GM12878 (cell line): ENCODE measurements around the gene AGRN. TPM values are rescaled to one million over a fixed set of nuclear protein-coding genes. Genes with fewer than 3 reads are reported as not detected.

ENCODE experiments used
- BCL3 ChIP-seq: IDR thresholded peaks from 2 replicates; pipeline ENCODE4 v1.6.1; 2011; ENCODE audit warnings: borderline replicate concordance, low read depth, mild to moderate bottlenecking, moderate library complexity, low read length; ENCODE audit not compliant: insufficient read depth, poor library complexity, severe bottlenecking
- EED ChIP-seq: sonication (generic); IDR thresholded peaks from 2 replicates; pipeline ENCODE4 v1.6.1; 2016; ENCODE audit warnings: antibody characterized with exemption, low read depth
- GABPA ChIP-seq: IDR thresholded peaks from 2 replicates; pipeline ENCODE4 v1.6.1; 2014; ENCODE audit warnings: antibody characterized with exemption, low read depth, mild to moderate bottlenecking, inconsistent platforms
- RAD21 ChIP-seq: IDR thresholded peaks from 2 replicates; pipeline ENCODE4 v1.6.1; 2011; ENCODE audit warnings: mild to moderate bottlenecking, low read depth, low read length, moderate library complexity; ENCODE audit not compliant: insufficient read depth
- RB1 ChIP-seq: fragments of 450-650 bp; formaldehyde crosslinking; IDR thresholded peaks from 2 replicates; pipeline ENCODE4 v1.6.1; 2017; ENCODE audit warnings: mild to moderate bottlenecking, borderline replicate concordance
- TCF12 ChIP-seq: IDR thresholded peaks from 2 replicates; pipeline ENCODE4 v1.6.1; 2011; ENCODE audit warnings: low read depth, mild to moderate bottlenecking, low read length
- ZBTB33 ChIP-seq: fragments of 450-650 bp; IDR thresholded peaks from 2 replicates; pipeline ENCODE4 v1.6.1; 2017; ENCODE audit warnings: mild to moderate bottlenecking
- polyA plus RNA-seq, 11 experiments: library from polyadenylated mRNA; depleted of rRNA in 4 of 11; unstranded in 6 of 11; stranded (reverse) in 5 of 11; fragments of >200 nt; fragmentation: Nextera tagmentation in 4 of 11; fragmentation: Illumina TruSeq in 1 of 11; extraction: Ambion mirVana in 4 of 11; extraction: Trizol in 1 of 11; gene quantifications; 1 replicate in 1 of 11; 2 replicates in 10 of 11; pipeline versions ENCODE4 v1.2.1 to v1.2.3, GENCODE V29; 2011 to 2016; ENCODE audit warnings: inconsistent platforms in 2 of 11, missing spikeins in 2 of 11, low read depth in 1 of 11
- total RNA-seq, 4 experiments: library from RNA; depleted of rRNA in 3 of 4; stranded (reverse); fragments of >200 nt in 3 of 4; fragmentation: Illumina TruSeq in 1 of 4; extraction: Trizol in 1 of 4; gene quantifications; 2 replicates each; pipeline versions ENCODE4 v1.2.1 to v1.2.3, GENCODE V29; 2013 to 2021
- TF ChIP-seq, protein P1 (sequence below): IDR thresholded peaks from 2 replicates; pipeline ENCODE4 v1.6.1; 2011; ENCODE audit warnings: mild to moderate bottlenecking, low read depth, low read length, moderate library complexity; ENCODE audit not compliant: insufficient replicate concordance

Gene AGRN
- total and polyA plus RNA-seq, 10 of the 15 experiments (the other 5 are each of a cell fraction or from before 2014, with no cell fraction given): 0.02 to 41.8 (median 4.1) TPM

DNA sequence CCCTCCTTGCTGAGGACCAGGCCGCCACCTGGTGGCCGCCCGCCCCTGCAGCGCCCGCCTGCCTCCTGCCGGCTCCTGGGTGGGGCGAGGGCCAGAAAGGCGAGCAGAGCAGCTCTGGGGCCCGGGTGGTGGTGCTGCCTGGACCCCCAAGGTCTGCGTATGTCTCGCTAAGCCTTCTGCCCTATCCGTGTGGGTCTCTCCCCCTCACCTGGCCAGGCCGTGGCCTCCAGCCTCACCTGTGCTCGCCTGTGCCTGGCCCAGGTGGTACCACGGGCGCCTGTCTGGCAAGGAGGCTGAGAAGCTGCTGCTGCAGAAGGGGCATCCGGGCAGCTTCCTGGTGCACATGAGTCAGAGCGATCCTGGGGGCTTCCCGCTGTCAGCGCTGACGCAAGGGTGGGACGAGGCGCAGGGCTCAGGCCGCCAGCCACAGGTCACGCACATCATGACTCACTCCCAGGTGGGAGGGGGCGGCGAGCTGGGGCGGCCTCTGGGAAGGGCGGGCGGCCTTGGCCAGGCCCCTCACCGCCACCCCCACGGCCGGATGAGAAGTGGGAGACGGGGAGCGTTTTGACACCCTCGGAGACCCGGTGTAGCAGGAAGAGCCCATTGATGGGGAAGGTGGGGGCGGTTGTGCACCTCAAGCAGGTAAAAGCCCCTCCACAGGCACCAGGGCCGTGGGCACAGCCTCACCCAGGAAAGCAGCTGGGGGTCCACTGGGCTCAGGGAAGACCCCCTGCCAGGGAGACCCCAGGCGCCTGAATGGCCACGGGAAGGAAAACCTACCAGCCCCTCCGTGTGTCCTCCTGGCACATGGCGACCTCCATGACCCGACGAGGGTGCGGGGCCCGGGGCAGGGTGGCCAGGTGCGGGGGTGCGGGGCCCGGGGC is 44.3 kb downstream of the AGRN start (continued):
- TF ChIP-seq, protein P1, sequence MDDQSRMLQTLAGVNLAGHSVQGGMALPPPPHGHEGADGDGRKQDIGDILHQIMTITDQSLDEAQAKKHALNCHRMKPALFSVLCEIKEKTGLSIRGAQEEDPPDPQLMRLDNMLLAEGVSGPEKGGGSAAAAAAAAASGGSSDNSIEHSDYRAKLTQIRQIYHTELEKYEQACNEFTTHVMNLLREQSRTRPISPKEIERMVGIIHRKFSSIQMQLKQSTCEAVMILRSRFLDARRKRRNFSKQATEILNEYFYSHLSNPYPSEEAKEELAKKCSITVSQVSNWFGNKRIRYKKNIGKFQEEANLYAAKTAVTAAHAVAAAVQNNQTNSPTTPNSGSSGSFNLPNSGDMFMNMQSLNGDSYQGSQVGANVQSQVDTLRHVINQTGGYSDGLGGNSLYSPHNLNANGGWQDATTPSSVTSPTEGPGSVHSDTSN: no peak
- TF ChIP-seq BCL3 (peak; percentile 92), GABPA (no peak), RB1 (no peak), EED (peak; percentile 89), TCF12 (peak; percentile 92), RAD21 (peak; percentile 70), ZBTB33 (no peak)
